GM18951 (cell line): ENCODE data around the gene FAS.

Source experiments
- POLR2A ChIP-seq: IDR thresholded peaks from 4 replicates; pipeline ENCODE4 v1.6.1; 2011; ENCODE audit warnings: mild to moderate bottlenecking; ENCODE audit not compliant: insufficient read length, insufficient read depth; ENCODE audit errors: extremely low read depth
- in situ Hi-C: fragments of 300-500 bp; cut with MboI; formaldehyde crosslinking; loops from one replicate; pipeline ENCODE4 v1.12.0; 2022; ENCODE audit warnings: low sequenced_read_pairs, mixed read lengths, inconsistent platforms; ENCODE audit not compliant: unreplicated experiment

Gene FAS

GRCh38 chr10:89055159-89055558, 64.6 kb downstream of the FAS start:
- no peak for TF ChIP-seq POLR2A
- in situ Hi-C loops = no loop called here

- in situ Hi-C loops = no loop called here
Observed at GRCh38 chr10:89062861-89063260, 72.3 kb downstream of the FAS start.

GRCh38 chr10:89063465-89063864, 72.9 kb downstream of the FAS start:
- no peak for TF ChIP-seq POLR2A
- in situ Hi-C loops = no loop called here

More at GRCh38 chr10:89062861-89063260, 72.3 kb downstream of the FAS start:
- no peak for TF ChIP-seq POLR2A

- no peak for TF ChIP-seq POLR2A
- in situ Hi-C loops = no loop called here
Observed at GRCh38 chr10:89064748-89065147, 74.2 kb downstream of the FAS start.
